Ramos (cell line): ENCODE measurements around the gene AHNAK.

Source experiments
- in situ Hi-C: fragments of 300-500 bp; cut with MboI; formaldehyde crosslinking; loops from one replicate; pipeline ENCODE4 v1.14.3; 2022; ENCODE audit warnings: low sequenced_read_pairs; ENCODE audit not compliant: unreplicated experiment

The AHNAK gene

GRCh38 chr11:62536301-62536957, 10.2 kb downstream of the AHNAK start:
- in situ Hi-C loops, result no loop called here

- in situ Hi-C loops, result no loop called here
Measured at GRCh38 chr11:62535802-62536201, 10.8 kb downstream of the AHNAK start.

- in situ Hi-C loops, result no loop called here
Measured at GRCh38 chr11:62534779-62535545, 11.6 kb downstream of the AHNAK start.

- in situ Hi-C loops, result no loop called here
Measured at GRCh38 chr11:62532096-62532495, 14.5 kb downstream of the AHNAK start.

GRCh38 chr11:62516736-62517371, 29.8 kb downstream of the AHNAK start:
- in situ Hi-C loops, result no loop called here

- in situ Hi-C loops, result no loop called here
Measured at GRCh38 chr11:62514151-62514550, 32.5 kb downstream of the AHNAK start.

- in situ Hi-C loops, result no loop called here
Measured at GRCh38 chr11:62513626-62514025, 33.0 kb downstream of the AHNAK start.

GRCh38 chr11:62512961-62513360, 33.6 kb downstream of the AHNAK start:
- in situ Hi-C loops, result no loop called here

GRCh38 chr11:62508336-62509058, 38.1 kb downstream of the AHNAK start:
- in situ Hi-C loops, result no loop called here

GRCh38 chr11:62507125-62507422, 39.5 kb downstream of the AHNAK start:
- in situ Hi-C loops, result no loop called here

GRCh38 chr11:62506413-62507124, 40.0 kb downstream of the AHNAK start:
- in situ Hi-C loops, result no loop called here

- in situ Hi-C loops, result no loop called here
Measured at GRCh38 chr11:62505440-62506091, 41.0 kb downstream of the AHNAK start.

- in situ Hi-C loops, result no loop called here
Measured at GRCh38 chr11:62505059-62505439, 41.6 kb downstream of the AHNAK start.

- in situ Hi-C loops, result no loop called here
Measured at GRCh38 chr11:62504158-62504973, 42.2 kb downstream of the AHNAK start.

- in situ Hi-C loops, result no loop called here
Measured at GRCh38 chr11:62502030-62502730, 44.4 kb downstream of the AHNAK start.

GRCh38 chr11:62501432-62501891, 45.1 kb downstream of the AHNAK start:
- in situ Hi-C loops, result no loop called here

- in situ Hi-C loops, result no loop called here
Measured at GRCh38 chr11:62500650-62501030, 46.0 kb downstream of the AHNAK start.

- in situ Hi-C loops, result no loop called here
Measured at GRCh38 chr11:62499944-62500649, 46.5 kb downstream of the AHNAK start.
